Panc1 (cell line): ENCODE measurements around the gene LRRC4B. TPM values are rescaled to one million over a fixed set of nuclear protein-coding genes. Genes with fewer than 3 reads are reported as not detected.

Experiments
- ATAC-seq: fragments of 200-7000 bp; cut with Tn5 transposase; 2 replicates; pipeline ENCODE4 v1.9.1; 2020; ENCODE audit warnings: mild to moderate bottlenecking, moderate library complexity
- BruUV-seq: library from RNA; stranded (reverse); fragments of 400-500 nt; replicated peaks from 2 replicates; lab custom pipeline; 2021; lab: Mats Ljungman, UMichigan
- CTCF ChIA-PET: fragments of 300-600 bp; sonication (Branson Sonifier 250); formaldehyde crosslinking; loops from one replicate; lab custom pipeline; 2022; ENCODE audit warnings: antibody characterized with exemption; lab: Charles Lee
- POLR2A ChIA-PET: fragments of 300-600 bp; sonication (Branson Sonifier 250); formaldehyde crosslinking; loops from one replicate; lab custom pipeline; 2022; ENCODE audit warnings: antibody characterized with exemption; lab: Charles Lee
- DNase-seq: peaks from one replicate; pipeline ENCODE4 v3.0.0-alpha.2; 2010; ENCODE audit warnings: low read depth, low spot score
- H3K27ac ChIP-seq: 2 replicates; pipeline ENCODE4 v1.5.1; 2011; ENCODE audit warnings: mild to moderate bottlenecking, low read length, inconsistent platforms
- H3K27me3 ChIP-seq: fragments of 200-500 bp; sonication (Bioruptor generic); 2 replicates; pipeline ENCODE4 v1.6.0; 2014; ENCODE audit warnings: low read length, inconsistent platforms; ENCODE audit not compliant: control insufficient read depth, insufficient read depth
- H3K36me3 ChIP-seq: fragments of 200-500 bp; sonication (Bioruptor generic); 2 replicates; pipeline ENCODE4 v1.5.1; 2014; ENCODE audit warnings: inconsistent platforms, mild to moderate bottlenecking, low read length, moderate library complexity; ENCODE audit not compliant: control insufficient read depth, insufficient read depth
- H3K4me1 ChIP-seq: 2 replicates; pipeline ENCODE4 v1.5.1; 2011; ENCODE audit warnings: inconsistent platforms, mild to moderate bottlenecking, low read length, moderate library complexity; ENCODE audit not compliant: control insufficient read depth, insufficient read depth
- H3K4me3 ChIP-seq, 2 experiments: 2 replicates each; pipeline ENCODE4 v1.5.1; 2011 to 2012; ENCODE audit warnings: low read depth in 2 of 2, low read length in 2 of 2, mild to moderate bottlenecking in 2 of 2, inconsistent platforms in 1 of 2, moderate library complexity in 1 of 2
- H3K9me3 ChIP-seq: fragments of 200-500 bp; sonication (Bioruptor generic); 2 replicates; pipeline ENCODE4 v1.5.1; 2014; ENCODE audit warnings: low read depth, mild to moderate bottlenecking, inconsistent platforms, low read length, moderate library complexity; ENCODE audit not compliant: control insufficient read depth, insufficient read depth
- POLR2AphosphoS5 ChIP-seq: IDR thresholded peaks from 2 replicates; pipeline ENCODE4 v1.6.1; 2012; ENCODE audit warnings: mild to moderate bottlenecking, low read depth, low read length, moderate library complexity
- SIN3A ChIP-seq: IDR thresholded peaks from 2 replicates; pipeline ENCODE4 v1.6.1; 2012; ENCODE audit warnings: low read depth, mild to moderate bottlenecking, low read length, moderate library complexity, borderline replicate concordance; ENCODE audit not compliant: insufficient read depth
- TCF7L2 ChIP-seq: IDR thresholded peaks from 2 replicates; pipeline ENCODE4 v1.6.1; 2011; ENCODE audit warnings: mild to moderate bottlenecking, low read depth, low read length, inconsistent platforms
- in situ Hi-C: cut with HindIII; loops from 2 replicates; pipeline ENCODE4 v1.10.0; 2016; ENCODE audit warnings: low sequenced_read_pairs, low pct_unique_long_range_greater_than_20kb
- intact Hi-C: fragments of 100-400 bp; cut with micrococcal nuclease; formaldehyde crosslinking; loops from one replicate; pipeline ENCODE4 v1.10.0; 2022; ENCODE audit not compliant: unreplicated experiment
- total RNA-seq: library from RNA; stranded (reverse); gene quantifications from one replicate; pipeline ENCODE4 v1.2.1, GENCODE V29; 2021; ENCODE audit not compliant: unreplicated experiment
- TF ChIP-seq, protein P1 (sequence below): fragments of 450-650 bp; IDR thresholded peaks from 2 replicates; pipeline ENCODE4 v1.5.1; 2017; ENCODE audit warnings: mild to moderate bottlenecking
- TF ChIP-seq, protein P2 (sequence below), 2 experiments: IDR thresholded peaks; 2 replicates each; pipeline ENCODE4 v1.6.1; 2011 to 2012; ENCODE audit warnings: low read depth in 2 of 2, control low read depth in 1 of 2, low read length in 1 of 2, mild to moderate bottlenecking in 1 of 2, moderate library complexity in 1 of 2; ENCODE audit not compliant: insufficient read depth in 1 of 2

Gene LRRC4B
- total RNA-seq, 1 experiment from 2014 or later: 0.57 TPM

DNA sequence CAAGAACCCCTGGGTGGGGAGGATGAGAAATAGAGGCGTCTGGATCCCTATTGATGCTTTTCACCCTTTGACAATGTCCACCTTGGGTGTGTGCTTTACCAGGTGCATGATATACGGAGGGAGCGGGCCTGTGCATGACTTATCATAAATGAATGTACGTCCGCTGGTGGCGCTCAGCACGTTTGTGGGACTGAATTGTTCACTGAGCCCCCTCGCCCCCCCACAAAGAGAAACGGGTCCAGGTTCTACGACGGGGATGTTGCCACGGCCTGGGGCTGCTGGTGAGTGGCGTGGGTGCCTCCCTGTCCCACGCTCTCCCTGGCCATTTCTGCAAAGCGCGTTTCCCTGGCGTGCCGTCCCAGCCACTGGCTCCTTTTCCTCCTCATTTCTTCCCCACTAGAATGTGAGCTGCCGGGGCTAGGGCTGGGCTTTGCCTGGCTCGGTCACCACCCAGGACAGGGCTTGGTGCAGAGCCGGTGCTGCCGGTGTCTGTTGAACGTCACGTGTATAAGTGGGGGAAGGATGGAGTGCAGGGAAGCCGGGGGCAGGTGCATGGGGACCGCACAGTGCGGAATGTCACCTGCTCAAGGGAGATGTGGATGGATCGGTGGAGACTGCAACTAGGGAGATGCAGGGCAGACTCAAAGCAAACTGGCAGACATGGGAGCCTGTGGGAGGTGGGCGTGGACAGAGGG lies 21.6 kb downstream of the LRRC4B start:
- Histone ChIP-seq H3K4me1 (no peaks in the 10 kb centered on the region), H3K9me3 (no peaks in the 10 kb centered on the region), H3K27ac (no peak overlapping the region), H3K36me3 (no peaks in the 10 kb centered on the region), H3K4me3 (no peak overlapping the region), H3K27me3 (no peaks in the 10 kb centered on the region)
- ATAC-seq: no peak
- TF ChIP-seq, protein P1, sequence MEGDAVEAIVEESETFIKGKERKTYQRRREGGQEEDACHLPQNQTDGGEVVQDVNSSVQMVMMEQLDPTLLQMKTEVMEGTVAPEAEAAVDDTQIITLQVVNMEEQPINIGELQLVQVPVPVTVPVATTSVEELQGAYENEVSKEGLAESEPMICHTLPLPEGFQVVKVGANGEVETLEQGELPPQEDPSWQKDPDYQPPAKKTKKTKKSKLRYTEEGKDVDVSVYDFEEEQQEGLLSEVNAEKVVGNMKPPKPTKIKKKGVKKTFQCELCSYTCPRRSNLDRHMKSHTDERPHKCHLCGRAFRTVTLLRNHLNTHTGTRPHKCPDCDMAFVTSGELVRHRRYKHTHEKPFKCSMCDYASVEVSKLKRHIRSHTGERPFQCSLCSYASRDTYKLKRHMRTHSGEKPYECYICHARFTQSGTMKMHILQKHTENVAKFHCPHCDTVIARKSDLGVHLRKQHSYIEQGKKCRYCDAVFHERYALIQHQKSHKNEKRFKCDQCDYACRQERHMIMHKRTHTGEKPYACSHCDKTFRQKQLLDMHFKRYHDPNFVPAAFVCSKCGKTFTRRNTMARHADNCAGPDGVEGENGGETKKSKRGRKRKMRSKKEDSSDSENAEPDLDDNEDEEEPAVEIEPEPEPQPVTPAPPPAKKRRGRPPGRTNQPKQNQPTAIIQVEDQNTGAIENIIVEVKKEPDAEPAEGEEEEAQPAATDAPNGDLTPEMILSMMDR: no peak
- TF ChIP-seq, protein P2, sequence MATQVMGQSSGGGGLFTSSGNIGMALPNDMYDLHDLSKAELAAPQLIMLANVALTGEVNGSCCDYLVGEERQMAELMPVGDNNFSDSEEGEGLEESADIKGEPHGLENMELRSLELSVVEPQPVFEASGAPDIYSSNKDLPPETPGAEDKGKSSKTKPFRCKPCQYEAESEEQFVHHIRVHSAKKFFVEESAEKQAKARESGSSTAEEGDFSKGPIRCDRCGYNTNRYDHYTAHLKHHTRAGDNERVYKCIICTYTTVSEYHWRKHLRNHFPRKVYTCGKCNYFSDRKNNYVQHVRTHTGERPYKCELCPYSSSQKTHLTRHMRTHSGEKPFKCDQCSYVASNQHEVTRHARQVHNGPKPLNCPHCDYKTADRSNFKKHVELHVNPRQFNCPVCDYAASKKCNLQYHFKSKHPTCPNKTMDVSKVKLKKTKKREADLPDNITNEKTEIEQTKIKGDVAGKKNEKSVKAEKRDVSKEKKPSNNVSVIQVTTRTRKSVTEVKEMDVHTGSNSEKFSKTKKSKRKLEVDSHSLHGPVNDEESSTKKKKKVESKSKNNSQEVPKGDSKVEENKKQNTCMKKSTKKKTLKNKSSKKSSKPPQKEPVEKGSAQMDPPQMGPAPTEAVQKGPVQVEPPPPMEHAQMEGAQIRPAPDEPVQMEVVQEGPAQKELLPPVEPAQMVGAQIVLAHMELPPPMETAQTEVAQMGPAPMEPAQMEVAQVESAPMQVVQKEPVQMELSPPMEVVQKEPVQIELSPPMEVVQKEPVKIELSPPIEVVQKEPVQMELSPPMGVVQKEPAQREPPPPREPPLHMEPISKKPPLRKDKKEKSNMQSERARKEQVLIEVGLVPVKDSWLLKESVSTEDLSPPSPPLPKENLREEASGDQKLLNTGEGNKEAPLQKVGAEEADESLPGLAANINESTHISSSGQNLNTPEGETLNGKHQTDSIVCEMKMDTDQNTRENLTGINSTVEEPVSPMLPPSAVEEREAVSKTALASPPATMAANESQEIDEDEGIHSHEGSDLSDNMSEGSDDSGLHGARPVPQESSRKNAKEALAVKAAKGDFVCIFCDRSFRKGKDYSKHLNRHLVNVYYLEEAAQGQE (IDR thresholded peaks at IDR 0.05; ENCODE audit: insufficient read depth in 1 of 2, low read depth in 2 of 2, low read length in 1 of 2): no peak
- TF ChIP-seq SIN3A (no peak), POLR2AphosphoS5 (no peak), TCF7L2 (no peak)
- POLR2A ChIA-PET: no interaction called here
- CTCF ChIA-PET: interaction anchor here (0.7 kb wide), 1 partner anchor 9 kb away, joined by 14 read pairs; no protein-coding TSS in a partner anchor
- intact Hi-C loops: no loop called here
- in situ Hi-C loops: no loop called here
- no peak for DNase-seq
- no TSS peak for BruUV-seq

DNA sequence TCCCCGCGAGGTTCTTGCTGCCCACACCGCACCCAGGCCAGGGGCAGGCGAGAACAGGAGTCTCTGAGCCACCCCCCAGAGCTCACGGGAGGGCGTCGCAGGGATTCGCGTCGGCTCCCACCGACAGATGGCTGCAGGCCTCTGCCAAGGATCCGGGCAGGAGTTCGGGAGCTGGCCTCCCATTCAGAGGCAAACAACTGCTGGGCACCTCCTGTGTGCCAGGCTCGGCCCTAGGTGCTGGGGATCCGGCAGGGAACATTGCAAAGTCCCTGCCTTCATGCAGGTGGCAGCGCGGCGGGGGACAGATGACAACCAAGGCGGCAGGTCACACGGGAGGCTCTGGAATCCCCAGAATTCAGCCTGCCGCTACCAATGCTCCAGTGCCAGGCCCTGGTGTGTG lies 25.3 kb downstream of the LRRC4B start:
- Histone ChIP-seq H3K4me1 (no peaks in the 10 kb centered on the region), H3K27me3 (no peaks in the 10 kb centered on the region), H3K27ac (no peak overlapping the region), H3K9me3 (no peaks in the 10 kb centered on the region), H3K4me3 (no peak overlapping the region), H3K36me3 (no peaks in the 10 kb centered on the region)
- no TSS peak for BruUV-seq
- ChIA-PET POLR2A (no interaction called here), CTCF (no interaction called here)
- intact Hi-C loops (no loop called here), in situ Hi-C loops (no loop called here)
- DNase-seq (no peak), ATAC-seq (no peak)
- TF ChIP-seq TCF7L2: no peak
- TF ChIP-seq, protein P2 (IDR thresholded peaks at IDR 0.05; ENCODE audit: insufficient read depth in 1 of 2, low read depth in 2 of 2, low read length in 1 of 2): no peak
- TF ChIP-seq SIN3A: no peak
- no peak for TF ChIP-seq POLR2AphosphoS5
- TF ChIP-seq, protein P1: no peak
